NCI-H1436 treated with DMSO at 0.1 percent for 48 hours (cell line): Measurements from ENCODE around the gene ZBED6.

ENCODE experiments used
- DNase-seq: peaks from one replicate; lab custom pipeline; 2025; lab: John Stamatoyannopoulos, UW

Gene ZBED6

GRCh38 chr1:203840208-203840808 is 44.9 kb downstream of the ZBED6 start:
- DNase-seq = no peak

- DNase-seq = no peak
These were observed 47.1 kb downstream of the ZBED6 start for GRCh38 chr1:203842559-203842876.

- DNase-seq = no peak
These were observed 48.0 kb downstream of the ZBED6 start for GRCh38 chr1:203843435-203843834.
